Mesenchymal stem cell (in vitro differentiated cells and primary cell): ENCODE data around the gene KCNAB2.

Experiments
- DNase-seq: peaks from one replicate; pipeline ENCODE4 v3.0.0-alpha.2; 2013
- H2AFZ ChIP-seq: one replicate; pipeline ENCODE4 v1.6.1; 2013; ENCODE audit warnings: low read depth, mild to moderate bottlenecking, control low read depth, inconsistent platforms, low read length, moderate library complexity
- H2AK5ac ChIP-seq: 2 replicates; pipeline ENCODE4 v1.6.1; 2013; ENCODE audit warnings: low read length, moderate library complexity, mild to moderate bottlenecking, inconsistent platforms; ENCODE audit not compliant: severe bottlenecking
- H2BK120ac ChIP-seq: one replicate; pipeline ENCODE4 v1.6.1; 2013; ENCODE audit warnings: low read depth, mild to moderate bottlenecking, inconsistent platforms, low read length, moderate library complexity
- H2BK12ac ChIP-seq, 2 experiments: one replicate each; pipeline ENCODE4 v1.6.1; 2013; ENCODE audit warnings: inconsistent platforms in 2 of 2, low read length in 2 of 2, mild to moderate bottlenecking in 2 of 2, moderate library complexity in 2 of 2, control low read depth in 1 of 2
- H2BK15ac ChIP-seq: one replicate; pipeline ENCODE4 v1.6.1; 2013; ENCODE audit warnings: mild to moderate bottlenecking, low read depth, inconsistent platforms; ENCODE audit not compliant: poor library complexity, severe bottlenecking
- H2BK5ac ChIP-seq: 2 replicates; pipeline ENCODE4 v1.6.1; 2013; ENCODE audit warnings: low read depth, mild to moderate bottlenecking, low read length, control low read depth, inconsistent platforms; ENCODE audit not compliant: poor library complexity, severe bottlenecking
- H3K14ac ChIP-seq, 2 experiments: one replicate each; pipeline ENCODE4 v1.6.1; 2013; ENCODE audit warnings: inconsistent platforms in 2 of 2, low read length in 2 of 2, control low read depth in 1 of 2, mild to moderate bottlenecking in 1 of 2, moderate library complexity in 1 of 2
- H3K18ac ChIP-seq, 2 experiments: one replicate each; pipeline ENCODE4 v1.6.1; 2013; ENCODE audit warnings: inconsistent platforms in 2 of 2, low read length in 2 of 2, control low read depth in 1 of 2, low read depth in 1 of 2, mild to moderate bottlenecking in 1 of 2
- H3K23ac ChIP-seq, 2 experiments: one replicate each; pipeline ENCODE4 v1.6.1; 2013; ENCODE audit warnings: inconsistent platforms in 2 of 2, low read length in 2 of 2, mild to moderate bottlenecking in 2 of 2, moderate library complexity in 2 of 2, control low read depth in 1 of 2
- H3K27ac ChIP-seq: 2 replicates; pipeline ENCODE4 v1.5.1; 2013; ENCODE audit warnings: mild to moderate bottlenecking, moderate library complexity, low read length, control low read depth, inconsistent platforms; ENCODE audit not compliant: poor library complexity, severe bottlenecking
- H3K27me3 ChIP-seq, 2 experiments: 2 replicates each; pipeline versions ENCODE4 v1.6.1 to v1.7.0; 2013; ENCODE audit warnings: low read length in 2 of 2, mild to moderate bottlenecking in 2 of 2, moderate library complexity in 2 of 2, control low read depth in 1 of 2, inconsistent platforms in 1 of 2; ENCODE audit not compliant: control insufficient read depth in 1 of 2, insufficient read depth in 1 of 2
- H3K36me3 ChIP-seq, 2 experiments: 2 replicates each; pipeline versions ENCODE4 v1.6.1 to v1.7.0; 2013; ENCODE audit warnings: low read length in 2 of 2, control low read depth in 1 of 2, inconsistent platforms in 1 of 2, low read depth in 1 of 2, mild to moderate bottlenecking in 1 of 2; ENCODE audit not compliant: insufficient read depth in 2 of 2, control insufficient read depth in 1 of 2
- H3K4ac ChIP-seq, 2 experiments: one replicate each; pipeline ENCODE4 v1.6.1; 2013; ENCODE audit warnings: inconsistent platforms in 2 of 2, low read length in 2 of 2, mild to moderate bottlenecking in 2 of 2, moderate library complexity in 2 of 2, control low read depth in 1 of 2, low read depth in 1 of 2
- H3K4me1 ChIP-seq: 2 replicates; pipeline ENCODE4 v1.6.1; 2013; ENCODE audit warnings: low read depth, low read length, control low read depth; ENCODE audit not compliant: control insufficient read depth, insufficient read depth
- H3K4me2 ChIP-seq: 2 replicates; pipeline ENCODE4 v1.6.1; 2013; ENCODE audit warnings: low read length, mild to moderate bottlenecking, inconsistent platforms; ENCODE audit not compliant: poor library complexity, severe bottlenecking
- H3K4me3 ChIP-seq, 2 experiments: 2 replicates each; pipeline versions ENCODE4 v1.5.1 to v1.7.0; 2013; ENCODE audit warnings: low read length in 2 of 2, mild to moderate bottlenecking in 2 of 2, control low read depth in 1 of 2, low read depth in 1 of 2; ENCODE audit not compliant: insufficient read depth in 1 of 2
- H3K79me1 ChIP-seq: replicated peaks from 2 replicates; pipeline ENCODE4 v1.6.1; 2013; ENCODE audit warnings: mild to moderate bottlenecking, control low read depth, low read length, inconsistent platforms; ENCODE audit not compliant: poor library complexity, severe bottlenecking
- H3K9ac ChIP-seq: 2 replicates; pipeline ENCODE4 v1.7.0; 2013; ENCODE audit warnings: mild to moderate bottlenecking, low read length, moderate library complexity
- H3K9me3 ChIP-seq: 2 replicates; pipeline ENCODE4 v1.7.0; 2013; ENCODE audit warnings: mild to moderate bottlenecking, low read length; ENCODE audit not compliant: control insufficient read depth
- H4K8ac ChIP-seq: one replicate; pipeline ENCODE4 v1.6.1; 2013; ENCODE audit warnings: inconsistent platforms, mild to moderate bottlenecking, low read length, moderate library complexity
- H4K91ac ChIP-seq: one replicate; pipeline ENCODE4 v1.6.1; 2013; ENCODE audit warnings: mild to moderate bottlenecking, low read length, inconsistent platforms
- WGBS: methylation state at CpG from one replicate; pipeline ENCODE4 v1.1.7; 2013; ENCODE audit warnings: mixed read lengths; 5-methylcytosine and 5-hydroxymethylcytosine counted together

Gene KCNAB2

DNA sequence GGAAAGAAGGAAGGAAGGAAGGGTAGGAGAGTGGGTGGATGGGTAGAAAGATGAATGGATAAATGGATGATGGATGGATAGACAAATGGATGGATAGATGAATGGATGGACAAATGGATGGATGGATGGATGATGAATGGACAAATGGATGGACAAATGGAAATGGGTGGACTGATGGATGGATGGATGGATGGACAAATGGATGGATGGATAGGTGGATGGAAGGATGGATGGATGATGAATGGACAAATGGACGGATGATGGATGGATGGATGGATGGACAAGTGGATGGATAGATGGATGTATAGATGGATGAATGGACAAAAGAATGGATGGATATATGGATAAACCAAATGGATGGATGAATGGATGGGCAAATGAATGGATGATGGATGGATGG lies 103.9 kb downstream of the KCNAB2 start:
- Histone ChIP-seq H2AK5ac (no peak overlapping the region), H2BK120ac (no peak overlapping the region), H3K27me3 (peaks cover 62 to 79% of the 10 kb centered on the region in 2 experiments), H2BK12ac (no peak overlapping the region), H2BK5ac (no peak overlapping the region), H3K4me2 (no peak overlapping the region), H3K4me3 (no peak overlapping the region), H3K9ac (no peak overlapping the region), H3K4me1 (peaks cover 5% of the 10 kb centered on the region), H3K14ac (no peak overlapping the region), H3K79me1 (no peaks in the 10 kb centered on the region), H3K23ac (no peak overlapping the region), H4K91ac (no peak overlapping the region), H3K9me3 (peaks cover 11% of the 10 kb centered on the region), H2BK15ac (no peak overlapping the region), H2AFZ (no peak overlapping the region), H3K4ac (no peak overlapping the region), H3K36me3 (no peaks in the 10 kb centered on the region), H3K18ac (no peak overlapping the region), H4K8ac (no peak overlapping the region), H3K27ac (no peak overlapping the region)
- DNase-seq, result no peak
- 89% methylated on average over 1 of the region's 1 CpG for WGBS

GRCh38 chr1:6150006-6150938 lies 104.6 kb downstream of the KCNAB2 start:
- no peak overlapping the region for H4K8ac ChIP-seq
- DNase-seq, result no peak
- H2BK120ac ChIP-seq, result no peak overlapping the region
- H4K91ac ChIP-seq, result no peak overlapping the region
- no peak overlapping the region for H3K18ac ChIP-seq
- no peak overlapping the region for H2BK15ac ChIP-seq
- H3K4me1 ChIP-seq, result peaks cover 5% of the 10 kb centered on the region
- no peak overlapping the region for H3K4me2 ChIP-seq
- H3K27ac ChIP-seq, result no peak overlapping the region
- no peak overlapping the region for H3K4ac ChIP-seq
- peaks cover 61 to 73% of the 10 kb centered on the region in 2 experiments for H3K27me3 ChIP-seq
- H2AK5ac ChIP-seq, result no peak overlapping the region
- H3K79me1 ChIP-seq, result no peaks in the 10 kb centered on the region
- WGBS, result 74% methylated on average over 10 of the region's 11 CpGs
- H3K36me3 ChIP-seq, result no peaks in the 10 kb centered on the region
- H3K14ac ChIP-seq, result no peak overlapping the region
- peaks cover 11% of the 10 kb centered on the region for H3K9me3 ChIP-seq
- no peak overlapping the region for H3K23ac ChIP-seq
- H3K9ac ChIP-seq, result no peak overlapping the region
- H3K4me3 ChIP-seq, result no peak overlapping the region
- H2BK12ac ChIP-seq, result no peak overlapping the region
- no peak overlapping the region for H2AFZ ChIP-seq
- no peak overlapping the region for H2BK5ac ChIP-seq
